HL-60/S4 treated with retinoic acid at 250 ng/mL for 4 days and 3 days (cell line): ENCODE measurements around the gene LIPM.

Experiments
- in situ Hi-C: fragments of 300-500 bp; cut with MboI; formaldehyde crosslinking; loops from 2 replicates; pipeline ENCODE4 v1.7.0; 2022; ENCODE audit warnings: low sequenced_read_pairs

Gene LIPM

DNA sequence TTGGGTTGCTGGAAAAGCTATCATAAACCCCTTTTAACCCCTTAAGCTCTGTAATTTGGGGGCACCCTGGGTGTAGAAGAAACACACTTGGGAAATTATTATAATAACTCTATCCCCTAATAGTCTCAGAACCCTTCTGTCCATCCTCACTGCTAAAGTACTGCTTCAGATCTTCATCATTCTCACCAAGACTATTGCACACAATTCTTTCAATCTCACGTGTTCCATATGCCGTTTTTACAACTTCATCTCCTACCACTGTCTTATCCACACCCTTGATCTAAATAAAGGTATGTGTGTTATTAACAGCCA, 33.3 kb downstream of the LIPM start:
- in situ Hi-C loops = loop anchor here (10.0 kb wide), 1 partner anchor 99 kb away; no protein-coding TSS in a partner anchor

- in situ Hi-C loops = loop anchor here (10.0 kb wide), 1 partner anchor 97 kb away; no protein-coding TSS in a partner anchor
Measured at GRCh38 chr10:88837632-88838031, 35.1 kb downstream of the LIPM start.

DNA sequence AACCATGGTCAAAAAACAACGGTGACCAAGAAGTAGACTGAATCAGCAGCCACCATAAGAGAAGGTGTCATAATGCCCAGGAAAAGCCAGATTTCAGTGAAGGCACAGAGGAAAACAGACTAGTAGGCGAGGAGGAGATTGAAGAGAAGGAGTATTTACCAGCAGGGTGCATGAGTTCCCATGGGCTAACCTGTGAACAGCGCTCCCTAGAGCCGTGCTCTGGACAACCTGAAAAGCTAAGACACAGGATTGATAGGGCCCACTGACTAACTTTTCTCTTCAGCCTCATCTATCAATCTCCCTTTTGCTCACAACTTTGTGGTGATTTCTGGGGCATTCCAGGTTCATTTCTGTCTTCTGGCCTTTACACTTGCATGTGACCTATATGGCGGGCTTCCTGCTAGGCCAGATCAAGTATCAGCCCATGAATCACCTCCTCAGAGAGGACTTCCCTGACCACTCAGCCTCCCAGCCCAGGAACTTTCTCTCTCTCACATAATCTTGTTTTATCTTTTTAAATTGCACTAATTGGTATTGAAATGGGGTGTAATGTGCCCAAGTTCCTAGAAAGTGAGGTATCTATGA, 36.3 kb downstream of the LIPM start:
- in situ Hi-C loops = loop anchor here (10.0 kb wide), 1 partner anchor 96 kb away; no protein-coding TSS in a partner anchor

- in situ Hi-C loops = no loop called here
Measured at GRCh38 chr10:88840104-88840503, 37.6 kb downstream of the LIPM start.

DNA sequence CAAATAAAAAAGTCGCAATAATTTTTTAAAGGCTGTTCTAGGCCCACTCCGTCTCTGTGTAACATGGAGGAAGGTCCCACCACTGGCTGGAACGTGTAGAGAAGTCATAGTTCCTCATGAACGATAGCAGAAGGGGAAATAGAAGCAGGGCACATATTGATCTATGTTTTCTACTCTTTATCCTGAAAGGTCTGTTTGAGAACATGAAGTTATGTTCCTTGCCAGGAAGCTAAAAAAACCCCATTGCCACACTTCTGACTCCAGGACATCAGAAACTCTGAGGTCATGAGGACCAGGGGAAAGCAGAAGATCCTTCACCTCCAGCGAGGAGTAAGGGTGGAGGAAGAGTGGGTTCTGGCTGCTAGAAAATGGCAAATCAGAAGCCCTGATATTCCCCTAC, 38.4 kb downstream of the LIPM start:
- in situ Hi-C loops = no loop called here

GRCh38 chr10:88841316-88842111, 39.0 kb downstream of the LIPM start:
- in situ Hi-C loops = no loop called here

DNA sequence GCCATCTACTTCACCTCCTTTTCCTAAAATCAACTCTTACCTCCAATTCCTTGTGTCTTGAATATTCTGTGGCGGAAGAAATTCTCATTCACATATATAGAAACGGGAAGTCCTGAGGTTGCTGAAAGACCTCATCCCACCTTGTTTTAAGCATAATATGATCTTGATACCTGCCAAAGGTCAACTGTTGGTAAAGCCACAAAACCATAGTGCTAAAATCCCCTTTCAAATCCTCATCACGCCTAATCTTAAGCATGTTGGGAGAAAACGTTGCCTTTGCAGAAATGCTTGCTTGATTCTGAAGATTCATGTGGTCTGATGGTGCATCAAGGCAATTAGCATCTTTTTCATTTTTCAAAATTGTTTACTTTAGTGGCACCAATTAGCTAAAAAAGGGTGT, 40.6 kb downstream of the LIPM start:
- in situ Hi-C loops = no loop called here

- in situ Hi-C loops = no loop called here
Measured at GRCh38 chr10:88848499-88848898, 46.0 kb downstream of the LIPM start.

DNA sequence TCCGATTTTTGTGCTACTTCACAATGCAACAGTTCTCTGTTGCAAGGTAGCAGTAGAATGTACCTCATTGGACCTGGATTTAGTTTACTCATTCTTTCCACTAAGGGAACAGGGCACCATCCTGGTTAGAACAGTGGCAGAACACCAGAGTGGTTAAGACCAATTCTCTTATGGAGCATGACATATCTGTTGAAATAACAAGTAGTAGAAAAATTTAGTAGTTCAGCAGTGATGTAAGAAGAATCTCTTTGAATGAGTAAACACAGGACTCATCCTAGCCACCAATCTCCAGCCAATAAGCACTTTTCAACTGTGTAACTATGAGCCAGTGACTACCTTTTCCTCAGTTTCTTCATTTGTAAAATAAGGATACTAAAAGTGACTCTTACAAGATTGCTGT, 46.7 kb downstream of the LIPM start:
- in situ Hi-C loops = no loop called here

DNA sequence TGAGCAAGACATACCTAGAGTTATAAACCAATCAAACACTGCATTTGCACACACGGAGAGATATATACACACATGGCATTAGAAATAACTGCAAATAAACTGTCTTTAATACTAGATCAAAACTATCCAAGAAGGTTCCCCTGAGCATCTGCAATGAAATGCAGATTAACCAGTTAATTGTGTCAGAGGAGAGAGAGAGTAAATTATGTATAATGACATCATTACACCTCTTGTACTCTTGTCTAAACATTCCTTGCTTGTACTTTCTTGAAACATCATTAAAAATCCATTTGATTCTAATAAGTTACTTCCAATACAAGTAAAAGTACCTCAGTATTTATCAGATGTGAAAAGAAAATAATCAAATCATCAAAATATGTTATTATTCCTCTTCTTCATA, 48.2 kb downstream of the LIPM start:
- in situ Hi-C loops = no loop called here

GRCh38 chr10:88851706-88852105, 49.2 kb downstream of the LIPM start, which contains the start of gene ANKRD22:
Gene ANKRD22 (minus strand): TSS chr10:88851844. CDS start chr10:88851607, 237 bp downstream.
- in situ Hi-C loops = no loop called here

DNA sequence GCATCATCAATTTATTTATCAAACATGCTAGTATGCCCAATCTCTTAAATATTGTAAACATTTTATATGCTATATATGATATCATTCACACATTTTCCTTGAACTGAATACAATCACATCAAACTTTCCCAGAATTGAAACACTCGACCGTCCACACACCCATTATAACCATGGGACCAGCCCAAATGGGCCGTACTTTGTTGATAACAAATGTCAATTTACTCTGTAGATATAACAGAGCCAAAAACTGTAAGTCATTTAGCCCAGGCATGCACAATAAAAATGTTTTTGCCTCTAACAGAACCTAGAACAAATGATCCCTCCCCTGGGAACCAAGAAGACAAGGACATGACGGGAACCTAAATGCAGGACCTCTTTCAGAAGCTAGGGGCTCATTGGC, 49.8 kb downstream of the LIPM start:
- in situ Hi-C loops = no loop called here

DNA sequence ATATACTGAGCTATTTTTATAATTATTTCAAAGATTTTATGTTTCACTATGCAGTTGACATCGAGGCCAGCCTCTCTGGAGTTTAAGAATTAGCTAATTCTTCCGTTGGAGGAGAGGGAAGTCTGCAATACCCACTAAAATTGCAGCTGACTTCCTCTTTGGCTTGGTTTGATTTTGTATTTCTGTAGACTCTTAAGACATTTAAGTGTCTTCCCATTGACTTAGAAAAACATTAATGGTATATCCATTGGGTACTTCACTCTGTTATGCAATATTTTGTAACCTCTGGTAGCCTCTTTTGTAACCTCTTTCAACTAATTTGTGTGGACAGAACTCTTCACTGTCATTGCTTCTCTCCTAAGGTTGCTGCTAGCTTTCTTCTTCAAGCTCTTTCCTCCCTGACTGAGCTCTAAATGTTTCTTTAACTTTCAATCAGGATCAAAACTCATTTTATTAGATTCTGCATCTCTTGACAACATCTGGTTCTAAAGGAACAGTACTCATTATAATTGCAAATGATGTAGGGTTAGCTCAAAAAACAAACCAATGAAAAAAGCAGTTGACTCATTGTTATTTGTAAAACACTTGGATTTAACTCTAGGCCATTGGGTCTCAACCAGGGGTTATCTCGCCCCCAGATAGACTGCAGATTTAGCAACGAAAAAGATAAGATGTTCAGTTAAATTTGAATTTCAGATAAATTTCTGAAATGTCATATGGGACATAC, 50.8 kb downstream of the LIPM start:
- in situ Hi-C loops = no loop called here

GRCh38 chr10:88854684-88855083, 52.2 kb downstream of the LIPM start:
- in situ Hi-C loops = no loop called here

DNA sequence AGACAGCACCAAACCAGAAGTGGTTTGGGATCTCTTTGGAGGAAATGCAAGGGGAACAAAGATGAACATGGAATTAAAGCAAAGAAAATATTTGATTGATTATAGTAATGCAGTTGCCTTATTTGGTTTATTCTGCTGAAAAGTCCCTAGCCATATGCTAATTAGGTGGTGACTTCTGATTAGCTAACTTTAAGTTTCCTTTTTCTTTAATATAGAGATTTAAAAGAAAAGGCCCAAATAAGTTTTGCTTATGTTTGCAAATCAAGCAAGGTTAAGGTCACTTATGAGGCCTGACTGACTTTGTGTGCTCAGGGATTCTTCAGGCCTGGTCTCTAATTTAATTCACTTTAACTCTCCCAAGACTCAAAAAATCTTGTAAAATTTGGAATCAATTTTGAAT, 55.3 kb downstream of the LIPM start:
- in situ Hi-C loops = no loop called here

GRCh38 chr10:88858491-88858890, 56.0 kb downstream of the LIPM start:
- in situ Hi-C loops = no loop called here

- in situ Hi-C loops = no loop called here
Measured at GRCh38 chr10:88861036-88861435, 58.5 kb downstream of the LIPM start.

DNA sequence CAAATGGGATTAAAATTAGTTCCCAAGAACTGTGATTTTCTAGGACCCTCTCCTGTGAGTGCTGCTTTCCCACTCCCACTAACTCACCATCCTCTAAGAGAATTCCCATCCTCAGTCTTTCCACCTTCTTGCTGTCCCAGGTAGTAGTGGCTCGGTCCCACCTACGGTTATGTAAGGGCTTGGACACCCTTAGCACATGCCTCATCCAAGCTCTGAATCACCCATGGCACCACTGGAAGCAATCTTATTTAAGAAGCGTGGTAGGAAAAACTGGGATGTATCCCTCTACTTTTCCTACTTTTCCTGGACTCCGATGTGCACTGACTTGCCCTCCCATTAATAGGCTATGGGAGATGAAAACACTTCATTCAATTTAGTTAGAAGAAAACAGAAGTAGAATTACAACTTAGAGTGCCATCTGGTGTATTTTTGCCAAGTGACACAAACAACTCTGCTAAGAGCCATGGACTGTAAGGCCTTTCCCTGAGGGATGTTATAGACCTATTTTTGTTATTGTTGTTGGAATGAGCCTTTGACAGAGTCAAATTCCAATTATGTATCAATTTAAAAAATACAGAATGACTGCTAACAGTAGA, 62.8 kb downstream of the LIPM start:
- in situ Hi-C loops = no loop called here

- in situ Hi-C loops = no loop called here
Measured at GRCh38 chr10:88866454-88866853, 63.9 kb downstream of the LIPM start.

DNA sequence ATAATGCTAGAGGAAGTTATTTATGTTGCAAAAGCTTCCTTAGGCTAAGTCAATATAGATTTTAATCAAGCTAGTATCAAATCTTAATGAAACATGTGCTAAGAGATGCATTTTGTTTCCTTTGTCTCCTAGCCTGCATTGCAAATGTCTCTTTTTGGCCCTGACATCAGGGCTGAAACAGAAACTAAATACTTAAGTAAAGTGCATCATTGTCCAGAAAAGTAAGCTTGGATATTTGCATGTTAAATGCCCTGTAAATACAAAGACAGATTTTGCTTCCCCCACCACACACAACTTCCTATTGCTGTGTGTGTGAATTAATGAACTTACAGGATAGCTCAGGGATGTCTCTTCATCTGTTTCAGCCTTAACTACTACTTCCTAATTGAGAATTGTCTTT, 67.6 kb downstream of the LIPM start:
- in situ Hi-C loops = no loop called here
